Measurements from ENCODE around the gene TAS2R41.

The TAS2R41 gene

GRCh38 chr7:143492799-143493739 lies 15.4 kb downstream of the TAS2R41 start:
- no peak overlapping the region for H3K4me3 ChIP-seq (ENCODE audit: low read depth, low read length)
- no peak for TF ChIP-seq CTCF (IDR thresholded peaks at IDR 0.05; ENCODE audit: low read depth, low read length)

GRCh38 chr7:143493751-143494150 lies 16.1 kb downstream of the TAS2R41 start:
- no peak overlapping the region for H3K4me3 ChIP-seq (ENCODE audit: low read depth, low read length)
- no peak for TF ChIP-seq CTCF (IDR thresholded peaks at IDR 0.05; ENCODE audit: low read depth, low read length)

- TF ChIP-seq CTCF (IDR thresholded peaks at IDR 0.05; ENCODE audit: low read depth, low read length), result no peak
- H3K4me3 ChIP-seq (ENCODE audit: low read depth, low read length), result no peak overlapping the region
These were observed 16.9 kb downstream of the TAS2R41 start for GRCh38 chr7:143494622-143495021.

GRCh38 chr7:143495851-143496250 lies 18.2 kb downstream of the TAS2R41 start:
- no peak overlapping the region for H3K4me3 ChIP-seq (ENCODE audit: low read depth, low read length)
- TF ChIP-seq CTCF (IDR thresholded peaks at IDR 0.05; ENCODE audit: low read depth, low read length), result no peak

GRCh38 chr7:143496263-143496662 lies 18.6 kb downstream of the TAS2R41 start:
- TF ChIP-seq CTCF (IDR thresholded peaks at IDR 0.05; ENCODE audit: low read depth, low read length), result no peak
- no peak overlapping the region for H3K4me3 ChIP-seq (ENCODE audit: low read depth, low read length)

- no peak for TF ChIP-seq CTCF (IDR thresholded peaks at IDR 0.05; ENCODE audit: low read depth, low read length)
These were observed 19.5 kb downstream of the TAS2R41 start for GRCh38 chr7:143497008-143497795.

GRCh38 chr7:143499246-143499645 lies 21.6 kb downstream of the TAS2R41 start:
- H3K4me3 ChIP-seq (ENCODE audit: low read depth, low read length), result no peak overlapping the region
- no peak for TF ChIP-seq CTCF (IDR thresholded peaks at IDR 0.05; ENCODE audit: low read depth, low read length)

More at GRCh38 chr7:143497008-143497795, 19.5 kb downstream of the TAS2R41 start:
- no peak overlapping the region for H3K4me3 ChIP-seq (ENCODE audit: low read depth, low read length)

Measured in WI38 (cell line).